ENCODE results near the gene PITX1.

The PITX1 gene

DNA sequence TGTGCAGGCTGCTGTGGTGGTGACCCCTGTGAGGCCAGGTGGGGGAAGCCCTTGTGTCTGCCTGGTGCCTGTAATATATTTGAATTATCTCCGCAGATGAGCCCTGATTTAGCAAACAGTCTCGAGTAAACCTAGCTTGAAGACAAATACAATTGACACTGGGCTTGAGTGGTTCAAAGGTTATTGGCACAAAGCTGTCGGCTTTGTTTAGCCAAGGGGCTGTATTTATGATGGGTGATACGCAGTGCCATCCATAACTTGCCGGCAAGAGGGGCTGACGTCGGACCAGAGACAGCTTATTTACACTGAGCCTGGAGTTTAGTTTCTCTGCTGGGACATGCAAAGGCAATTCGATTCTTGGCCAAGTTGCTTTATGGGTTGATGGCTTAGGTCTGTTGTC, 20.0 kb upstream of the PITX1 start:
- Histone ChIP-seq H3K4me2 (ENCODE audit: low read length) (no peak overlapping the region), H3K4me3 (ENCODE audit: low read depth, low read length) (no peak overlapping the region), H3K27me3 (ENCODE audit: insufficient read depth, low read length) (peaks cover 20% of the 10 kb centered on the region), H2BK120ac (ENCODE audit: insufficient read depth, low read length, poor library complexity) (no peak overlapping the region), H3K36me3 (ENCODE audit: control insufficient read depth in 1 of 2, insufficient read depth in 2 of 2, low read length in 2 of 2) (no peaks in the 10 kb centered on the region), H4K91ac (ENCODE audit: low read depth, low read length) (no peak overlapping the region), H3K9me3 (ENCODE audit: insufficient read depth, low read depth, low read length) (peaks cover 8% of the 10 kb centered on the region), H3K14ac (ENCODE audit: low read length) (no peak overlapping the region), H4K8ac (ENCODE audit: low read depth, low read length) (no peak overlapping the region), H2AFZ (ENCODE audit: insufficient read depth, low read length, poor library complexity) (no peak overlapping the region), H3K4ac (ENCODE audit: low read depth, low read length) (no peak overlapping the region), H3K4me1 (ENCODE audit: control insufficient read depth in 1 of 2, insufficient read depth in 2 of 2, low read length in 2 of 2) (peaks cover 0 to 6% of the 10 kb centered on the region in 2 experiments), H2BK5ac (ENCODE audit: low read depth, low read length, poor library complexity) (no peak overlapping the region), H2BK12ac (ENCODE audit: low read length) (no peak overlapping the region), H3K27ac (ENCODE audit: low read depth, low read length) (no peak overlapping the region), H3K79me2 (ENCODE audit: control insufficient read depth, insufficient read depth, low read length, poor library complexity) (no peaks in the 10 kb centered on the region), H3K18ac (ENCODE audit: low read length) (no peak overlapping the region), H4K12ac (ENCODE audit: low read depth, low read length) (no peak overlapping the region), H3K9ac (ENCODE audit: low read length) (no peak overlapping the region), H3K23ac (ENCODE audit: low read length) (no peak overlapping the region), H3K79me1 (ENCODE audit: low read length) (no peaks in the 10 kb centered on the region), H2AK5ac (ENCODE audit: low read length) (no peak overlapping the region)
- no peak for DNase-seq
- WGBS (ENCODE audit: extremely low coverage, insufficient coverage, insufficient read length): no CpG with 5 or more reads among the region's 8 CpGs

DNA sequence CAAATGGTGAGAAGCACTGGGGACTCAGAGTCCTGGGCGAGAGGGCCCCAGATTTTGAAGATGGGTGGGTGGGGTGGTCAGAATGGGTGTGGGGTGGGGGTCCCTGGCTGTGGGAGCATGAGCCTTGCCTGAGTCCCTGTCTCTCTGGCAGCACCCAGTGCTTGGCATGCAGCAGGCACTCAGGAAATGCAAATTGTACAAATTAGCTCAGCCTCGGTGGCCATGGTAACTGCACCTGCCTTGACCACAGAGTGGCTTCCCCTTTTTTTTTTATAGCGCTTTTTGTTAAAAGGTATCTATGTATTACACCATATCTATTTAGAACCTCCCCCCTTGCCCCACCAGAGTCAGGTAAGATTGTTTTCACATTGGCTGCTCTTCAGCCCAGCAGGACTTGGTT, 19.2 kb upstream of the PITX1 start:
- no peaks in the 10 kb centered on the region for H3K79me1 ChIP-seq (ENCODE audit: low read length)
- no peak overlapping the region for H4K91ac ChIP-seq (ENCODE audit: low read depth, low read length)
- no peak overlapping the region for H3K4me3 ChIP-seq (ENCODE audit: low read depth, low read length)
- H4K8ac ChIP-seq (ENCODE audit: low read depth, low read length): no peak overlapping the region
- no peak overlapping the region for H3K9ac ChIP-seq (ENCODE audit: low read length)
- no peak overlapping the region for H2BK12ac ChIP-seq (ENCODE audit: low read length)
- H3K9me3 ChIP-seq (ENCODE audit: insufficient read depth, low read depth, low read length): peaks cover 8% of the 10 kb centered on the region
- no peak overlapping the region for H2AK5ac ChIP-seq (ENCODE audit: low read length)
- H3K4ac ChIP-seq (ENCODE audit: low read depth, low read length): no peak overlapping the region
- H3K14ac ChIP-seq (ENCODE audit: low read length): no peak overlapping the region
- no peak overlapping the region for H4K12ac ChIP-seq (ENCODE audit: low read depth, low read length)
- WGBS (ENCODE audit: extremely low coverage, insufficient coverage, insufficient read length): no CpG with 5 or more reads among the region's 3 CpGs
- no peak overlapping the region for H3K18ac ChIP-seq (ENCODE audit: low read length)
- H2AFZ ChIP-seq (ENCODE audit: insufficient read depth, low read length, poor library complexity): no peak overlapping the region
- H2BK5ac ChIP-seq (ENCODE audit: low read depth, low read length, poor library complexity): no peak overlapping the region
- no peaks in the 10 kb centered on the region for H3K79me2 ChIP-seq (ENCODE audit: control insufficient read depth, insufficient read depth, low read length, poor library complexity)
- H2BK120ac ChIP-seq (ENCODE audit: insufficient read depth, low read length, poor library complexity): no peak overlapping the region
- H3K27me3 ChIP-seq (ENCODE audit: insufficient read depth, low read length): peaks cover 20% of the 10 kb centered on the region
- no peak for DNase-seq
- H3K36me3 ChIP-seq (ENCODE audit: control insufficient read depth in 1 of 2, insufficient read depth in 2 of 2, low read length in 2 of 2): no peaks in the 10 kb centered on the region
- no peak overlapping the region for H3K27ac ChIP-seq (ENCODE audit: low read depth, low read length)
- peaks cover 0 to 3% of the 10 kb centered on the region in 2 experiments for H3K4me1 ChIP-seq (ENCODE audit: control insufficient read depth in 1 of 2, insufficient read depth in 2 of 2, low read length in 2 of 2)
- no peak overlapping the region for H3K4me2 ChIP-seq (ENCODE audit: low read length)
- no peak overlapping the region for H3K23ac ChIP-seq (ENCODE audit: low read length)

DNA sequence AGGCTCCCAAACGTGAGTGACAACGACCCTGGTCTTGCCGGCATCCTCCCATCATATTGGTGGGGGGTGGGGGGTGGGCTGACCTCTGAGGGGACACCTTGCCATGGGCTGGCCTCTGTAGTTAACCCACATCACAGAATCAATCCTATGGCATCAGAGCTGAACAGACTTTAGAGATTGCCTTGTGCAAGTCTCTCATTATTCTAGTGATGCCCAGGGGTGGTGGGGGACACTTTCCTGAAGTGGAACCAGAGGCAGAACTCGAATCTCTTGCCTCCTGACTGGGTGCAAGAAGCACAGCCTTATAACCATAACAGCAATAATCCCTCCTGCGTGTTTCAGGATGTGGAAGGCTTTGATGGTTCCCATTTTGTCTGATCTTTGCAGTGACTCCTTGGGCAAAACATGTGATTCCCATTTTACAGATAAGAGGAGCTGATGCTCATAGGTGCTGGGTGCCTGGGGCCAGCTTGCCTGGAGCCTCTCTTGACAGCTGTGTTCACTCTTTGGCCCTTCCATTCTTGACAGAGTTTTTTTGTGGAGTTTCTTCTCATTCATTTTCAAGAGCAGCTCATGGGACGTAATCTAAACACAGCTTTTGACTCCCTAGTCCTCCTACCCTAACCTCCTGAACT, 18.6 kb upstream of the PITX1 start:
- Histone ChIP-seq H3K18ac (ENCODE audit: low read length) (no peak overlapping the region), H3K27me3 (ENCODE audit: insufficient read depth, low read length) (peaks cover 20% of the 10 kb centered on the region), H2BK120ac (ENCODE audit: insufficient read depth, low read length, poor library complexity) (no peak overlapping the region), H3K79me1 (ENCODE audit: low read length) (no peaks in the 10 kb centered on the region), H3K23ac (ENCODE audit: low read length) (no peak overlapping the region), H3K9me3 (ENCODE audit: insufficient read depth, low read depth, low read length) (peaks cover 8% of the 10 kb centered on the region), H3K27ac (ENCODE audit: low read depth, low read length) (no peak overlapping the region), H3K4me1 (ENCODE audit: control insufficient read depth in 1 of 2, insufficient read depth in 2 of 2, low read length in 2 of 2) (peaks cover 0 to 3% of the 10 kb centered on the region in 2 experiments), H4K8ac (ENCODE audit: low read depth, low read length) (no peak overlapping the region), H3K4me2 (ENCODE audit: low read length) (no peak overlapping the region), H2AFZ (ENCODE audit: insufficient read depth, low read length, poor library complexity) (no peak overlapping the region), H3K9ac (ENCODE audit: low read length) (no peak overlapping the region), H3K79me2 (ENCODE audit: control insufficient read depth, insufficient read depth, low read length, poor library complexity) (no peaks in the 10 kb centered on the region), H4K91ac (ENCODE audit: low read depth, low read length) (peak overlapping the region; percentile 60), H2BK5ac (ENCODE audit: low read depth, low read length, poor library complexity) (no peak overlapping the region), H3K14ac (ENCODE audit: low read length) (peak overlapping the region; percentile 26), H3K4ac (ENCODE audit: low read depth, low read length) (no peak overlapping the region), H3K36me3 (ENCODE audit: control insufficient read depth in 1 of 2, insufficient read depth in 2 of 2, low read length in 2 of 2) (no peaks in the 10 kb centered on the region), H2BK12ac (ENCODE audit: low read length) (no peak overlapping the region), H3K4me3 (ENCODE audit: low read depth, low read length) (no peak overlapping the region), H2AK5ac (ENCODE audit: low read length) (no peak overlapping the region), H4K12ac (ENCODE audit: low read depth, low read length) (no peak overlapping the region)
- DNase-seq: peak; percentile 54 to 56
- WGBS (ENCODE audit: extremely low coverage, insufficient coverage, insufficient read length): no CpG with 5 or more reads among the region's 6 CpGs

DNA sequence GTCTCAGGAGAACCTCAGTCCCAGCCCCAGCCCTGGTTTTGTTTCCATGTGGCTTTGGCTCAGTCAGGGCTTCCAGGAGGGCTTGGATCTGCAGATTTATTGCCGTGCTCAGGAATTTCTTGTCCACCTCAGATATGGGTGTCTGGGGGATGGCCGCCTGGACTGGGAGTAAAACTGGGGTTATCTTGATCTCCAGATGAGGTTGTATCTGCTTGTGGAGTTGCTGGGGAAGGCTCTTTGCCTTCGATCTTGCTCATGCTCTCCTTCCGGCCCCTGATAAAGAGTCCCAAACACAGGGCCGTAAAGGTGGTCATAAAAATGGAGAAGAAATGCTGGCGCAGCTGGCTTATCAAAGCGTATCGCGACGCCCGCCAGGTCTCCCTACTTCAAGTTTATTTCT, 17.8 kb upstream of the PITX1 start:
- Histone ChIP-seq H3K36me3 (ENCODE audit: control insufficient read depth in 1 of 2, insufficient read depth in 2 of 2, low read length in 2 of 2) (no peaks in the 10 kb centered on the region), H3K23ac (ENCODE audit: low read length) (no peak overlapping the region), H2AK5ac (ENCODE audit: low read length) (no peak overlapping the region), H3K27ac (ENCODE audit: low read depth, low read length) (no peak overlapping the region), H3K14ac (ENCODE audit: low read length) (no peak overlapping the region), H3K79me2 (ENCODE audit: control insufficient read depth, insufficient read depth, low read length, poor library complexity) (no peaks in the 10 kb centered on the region), H3K9ac (ENCODE audit: low read length) (no peak overlapping the region), H4K8ac (ENCODE audit: low read depth, low read length) (no peak overlapping the region), H2BK120ac (ENCODE audit: insufficient read depth, low read length, poor library complexity) (peak overlapping the region; percentile 28), H4K91ac (ENCODE audit: low read depth, low read length) (peak overlapping the region; percentile 60), H4K12ac (ENCODE audit: low read depth, low read length) (no peak overlapping the region), H3K4me2 (ENCODE audit: low read length) (no peak overlapping the region), H3K9me3 (ENCODE audit: insufficient read depth, low read depth, low read length) (peaks cover 8% of the 10 kb centered on the region), H3K4ac (ENCODE audit: low read depth, low read length) (no peak overlapping the region), H2BK5ac (ENCODE audit: low read depth, low read length, poor library complexity) (peak overlapping the region; percentile 13), H3K4me3 (ENCODE audit: low read depth, low read length) (no peak overlapping the region), H2AFZ (ENCODE audit: insufficient read depth, low read length, poor library complexity) (no peak overlapping the region), H3K79me1 (ENCODE audit: low read length) (no peaks in the 10 kb centered on the region), H3K27me3 (ENCODE audit: insufficient read depth, low read length) (peaks cover 20% of the 10 kb centered on the region), H3K4me1 (ENCODE audit: control insufficient read depth in 1 of 2, insufficient read depth in 2 of 2, low read length in 2 of 2) (peaks cover 0 to 6% of the 10 kb centered on the region in 2 experiments), H3K18ac (ENCODE audit: low read length) (no peak overlapping the region), H2BK12ac (ENCODE audit: low read length) (no peak overlapping the region)
- DNase-seq: no peak
- WGBS (ENCODE audit: extremely low coverage, insufficient coverage, insufficient read length): no CpG with 5 or more reads among the region's 11 CpGs

Data from trophoblast cell (in vitro differentiated cells and primary cell).